Loucy (cell line): ENCODE measurements around the gene HOXD8.

Source experiments
- EZH2phosphoT487 ChIP-seq: fragments of 200-600 bp; IDR thresholded peaks from 2 replicates; pipeline ENCODE4 v1.6.1; 2018; ENCODE audit warnings: antibody characterized with exemption, mild to moderate bottlenecking, moderate library complexity, borderline replicate concordance
- TF ChIP-seq, protein P1 (sequence below): fragments of 200-600 bp; sonication (generic); conservative IDR thresholded peaks from 2 replicates; pipeline ENCODE4 v1.5.1; 2014; ENCODE audit warnings: mild to moderate bottlenecking, antibody characterized with exemption, low read length

DNA sequence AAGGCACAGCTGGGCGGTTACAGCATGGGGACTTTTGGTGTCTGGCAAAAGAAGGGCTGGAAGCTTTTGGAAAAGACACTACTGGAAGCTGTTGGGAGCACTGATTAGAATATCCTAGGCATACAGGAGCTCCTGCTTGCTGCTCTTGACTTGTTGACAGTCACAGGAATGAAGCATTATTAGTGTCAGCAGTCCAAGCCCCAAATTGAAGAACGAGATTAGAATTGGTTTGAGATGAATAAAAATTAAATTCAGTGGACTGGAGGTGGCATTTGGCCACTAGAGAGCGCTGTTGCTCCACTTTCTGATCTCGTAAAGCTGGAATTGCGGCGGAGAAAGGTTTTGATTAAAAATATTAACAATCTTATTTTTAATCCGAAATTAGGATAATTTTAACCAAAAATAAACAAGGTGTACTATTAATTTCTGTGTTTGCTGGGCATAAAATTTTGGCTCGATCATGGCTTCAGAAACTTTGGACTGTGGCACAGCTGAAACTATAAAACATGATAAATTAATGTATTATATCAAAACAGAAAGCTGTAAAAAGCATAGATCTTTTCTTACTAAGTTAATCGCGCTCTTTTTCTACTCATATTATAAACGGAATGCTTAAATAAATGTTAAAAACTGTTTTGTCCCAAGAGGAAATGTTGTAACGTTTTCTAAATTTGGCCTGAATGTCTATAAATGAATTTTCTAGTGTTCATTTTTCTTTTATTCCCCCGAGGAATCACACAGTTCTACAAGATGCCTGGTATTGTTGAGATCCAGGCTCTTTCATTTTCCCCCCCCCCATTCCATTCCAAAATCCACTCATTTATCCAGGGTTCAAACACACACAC lies 2.4 kb upstream of the HOXD8 start:
- TF ChIP-seq, protein P1, sequence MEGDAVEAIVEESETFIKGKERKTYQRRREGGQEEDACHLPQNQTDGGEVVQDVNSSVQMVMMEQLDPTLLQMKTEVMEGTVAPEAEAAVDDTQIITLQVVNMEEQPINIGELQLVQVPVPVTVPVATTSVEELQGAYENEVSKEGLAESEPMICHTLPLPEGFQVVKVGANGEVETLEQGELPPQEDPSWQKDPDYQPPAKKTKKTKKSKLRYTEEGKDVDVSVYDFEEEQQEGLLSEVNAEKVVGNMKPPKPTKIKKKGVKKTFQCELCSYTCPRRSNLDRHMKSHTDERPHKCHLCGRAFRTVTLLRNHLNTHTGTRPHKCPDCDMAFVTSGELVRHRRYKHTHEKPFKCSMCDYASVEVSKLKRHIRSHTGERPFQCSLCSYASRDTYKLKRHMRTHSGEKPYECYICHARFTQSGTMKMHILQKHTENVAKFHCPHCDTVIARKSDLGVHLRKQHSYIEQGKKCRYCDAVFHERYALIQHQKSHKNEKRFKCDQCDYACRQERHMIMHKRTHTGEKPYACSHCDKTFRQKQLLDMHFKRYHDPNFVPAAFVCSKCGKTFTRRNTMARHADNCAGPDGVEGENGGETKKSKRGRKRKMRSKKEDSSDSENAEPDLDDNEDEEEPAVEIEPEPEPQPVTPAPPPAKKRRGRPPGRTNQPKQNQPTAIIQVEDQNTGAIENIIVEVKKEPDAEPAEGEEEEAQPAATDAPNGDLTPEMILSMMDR = peak; percentile 94
- no peak for TF ChIP-seq EZH2phosphoT487
